A549 (cell line): Measurements from ENCODE around the gene SEC24D. TPM values are rescaled to one million over a fixed set of nuclear protein-coding genes. Genes with fewer than 3 reads are reported as not detected.

ENCODE experiments used
- ATAC-seq, 2 experiments: fragments of 200-7000 bp in 1 of 2; fragments of >200 bp in 1 of 2; cut with Nextera tagmentation in 1 of 2; cut with Tn5 transposase in 1 of 2; 3 replicates each; pipeline versions ENCODE4 v1.8.0 to v1.9.1; 2018 to 2020; ENCODE audit warnings: mild to moderate bottlenecking in 1 of 2, moderate library complexity in 1 of 2
- CTCF ChIA-PET: fragments of 300-600 bp; sonication (Branson Sonifier 250); formaldehyde crosslinking; extraction: SDS; loops from one replicate; lab custom pipeline; 2021; ENCODE audit warnings: antibody characterized with exemption, inconsistent platforms; lab: Yijun Ruan, JAX
- POLR2A ChIA-PET: fragments of 350-600 bp; formaldehyde crosslinking; extraction: SDS; loops from one replicate; lab custom pipeline; 2021; ENCODE audit warnings: antibody characterized with exemption, inconsistent platforms; lab: Yijun Ruan, JAX
- DNase-seq, 2 experiments: peaks; one replicate each; pipeline versions ENCODE4 v3.0.0 to v3.0.0-alpha.2; 2011 to 2016; ENCODE audit warnings: low read depth in 1 of 2, low spot score in 1 of 2
- FAIRE-seq: peaks from 2 replicates; lab custom pipeline; 2011; peaks lifted over from hg19 to GRCh38; lab: Jason Lieb, UNC
- H3K27ac ChIP-seq, 2 experiments: fragments of >200 bp; sonication (Bioruptor Twin); formaldehyde crosslinking; 3 replicates each; pipeline ENCODE4 v1.5.1; 2016 to 2017
- H3K4me1 ChIP-seq: fragments of >200 bp; sonication (Bioruptor Twin); formaldehyde crosslinking; 3 replicates; pipeline ENCODE4 v1.6.1; 2016
- H3K4me2 ChIP-seq: fragments of >200 bp; sonication (Bioruptor Twin); formaldehyde crosslinking; 3 replicates; pipeline ENCODE4 v1.6.1; 2016
- H3K4me3 ChIP-seq: fragments of >200 bp; sonication (Bioruptor Twin); formaldehyde crosslinking; 3 replicates; pipeline ENCODE4 v1.5.1; 2016
- H3K9me3 ChIP-seq: fragments of >200 bp; sonication (Bioruptor Twin); formaldehyde crosslinking; 3 replicates; pipeline ENCODE4 v1.6.1; 2016
- ATOH8 ChIP-seq: fragments of 250-450 bp; sonication (Bioruptor Pico); IDR thresholded peaks from 2 replicates; pipeline ENCODE4 v1.5.0; 2020; ENCODE audit warnings: low read depth, mild to moderate bottlenecking, moderate library complexity
- BCL3 ChIP-seq: fragments of >200 bp; sonication (Bioruptor Twin); formaldehyde crosslinking; IDR thresholded peaks from 3 replicates; pipeline ENCODE4 v1.6.1; 2016
- BHLHE40 ChIP-seq: IDR thresholded peaks from 2 replicates; pipeline ENCODE4 v1.6.1; 2012; ENCODE audit warnings: low read depth, low read length, inconsistent platforms
- CBX2 ChIP-seq: fragments of 200-600 bp; sonication (generic); IDR thresholded peaks from 2 replicates; pipeline ENCODE4 v1.6.1; 2016; ENCODE audit warnings: low read depth, mild to moderate bottlenecking, borderline replicate concordance
- CBX8 ChIP-seq: fragments of 200-600 bp; sonication (generic); IDR thresholded peaks from 2 replicates; pipeline ENCODE4 v1.6.1; 2016
- CHD2 ChIP-seq: fragments of 150-350 bp; IDR thresholded peaks from 2 replicates; pipeline ENCODE4 v1.6.1; 2014; ENCODE audit warnings: low read length; ENCODE audit not compliant: partially characterized antibody
- CHD4 ChIP-seq: fragments of 200-600 bp; sonication (generic); IDR thresholded peaks from 2 replicates; pipeline ENCODE4 v1.6.1; 2016; ENCODE audit warnings: antibody characterized with exemption, mild to moderate bottlenecking, borderline replicate concordance
- CTCF ChIP-seq: fragments of >200 bp; sonication (Bioruptor Twin); formaldehyde crosslinking; IDR thresholded peaks from 3 replicates; pipeline ENCODE4 v1.5.1; 2016
- EHF ChIP-seq: fragments of 250-450 bp; sonication (Bioruptor Pico); IDR thresholded peaks from 2 replicates; pipeline ENCODE4 v1.5.0; 2020; ENCODE audit warnings: mild to moderate bottlenecking
- FOXS1 ChIP-seq: fragments of 250-450 bp; sonication (Bioruptor Pico); IDR thresholded peaks from 2 replicates; pipeline ENCODE4 v1.5.0; 2020; ENCODE audit warnings: mild to moderate bottlenecking, moderate library complexity
- HDAC2 ChIP-seq: fragments of 200-600 bp; sonication (generic); IDR thresholded peaks from 2 replicates; pipeline ENCODE4 v1.6.1; 2016
- HEYL ChIP-seq: fragments of 250-450 bp; sonication (Bioruptor Pico); IDR thresholded peaks from 2 replicates; pipeline ENCODE4 v1.8.0; 2021; ENCODE audit warnings: mild to moderate bottlenecking, moderate library complexity
- HOXB13 ChIP-seq: fragments of 250-450 bp; sonication (Bioruptor Pico); IDR thresholded peaks from 2 replicates; pipeline ENCODE4 v1.5.0; 2020; ENCODE audit warnings: low read depth, mild to moderate bottlenecking, moderate library complexity
- HOXB5 ChIP-seq: fragments of 250-450 bp; sonication (Bioruptor Pico); IDR thresholded peaks from 2 replicates; pipeline ENCODE4 v1.5.0; 2020; ENCODE audit warnings: mild to moderate bottlenecking, moderate library complexity
- KDM1A ChIP-seq: fragments of 200-600 bp; sonication (generic); IDR thresholded peaks from 2 replicates; pipeline ENCODE4 v1.6.1; 2016; ENCODE audit warnings: low read depth, mild to moderate bottlenecking
- KDM5A ChIP-seq: fragments of 200-600 bp; sonication (generic); IDR thresholded peaks from 2 replicates; pipeline ENCODE4 v1.6.1; 2016; ENCODE audit warnings: antibody characterized with exemption, mild to moderate bottlenecking
- MYC ChIP-seq: IDR thresholded peaks from 2 replicates; pipeline ENCODE4 v1.6.1; 2012; ENCODE audit warnings: mild to moderate bottlenecking, inconsistent platforms, low read length, improper control_type of control experiment, borderline replicate concordance
- NFE2L2 ChIP-seq: fragments of 150-350 bp; conservative IDR thresholded peaks from 2 replicates; pipeline ENCODE4 v1.6.1; 2014; ENCODE audit warnings: low read length
- PHF8 ChIP-seq: fragments of 200-600 bp; sonication (generic); IDR thresholded peaks from 2 replicates; pipeline ENCODE4 v1.6.1; 2016; ENCODE audit warnings: low read depth, mild to moderate bottlenecking, antibody characterized with exemption, moderate library complexity, borderline replicate concordance
- POLR2A ChIP-seq: IDR thresholded peaks from 2 replicates; pipeline ENCODE4 v1.6.1; 2012; ENCODE audit warnings: mild to moderate bottlenecking, low read length
- POLR2AphosphoS2 ChIP-seq: conservative IDR thresholded peaks from 2 replicates; pipeline ENCODE4 v1.6.1; 2012; ENCODE audit warnings: low read length, improper control_type of control experiment, inconsistent platforms
- RAD21 ChIP-seq, 2 experiments: fragments of >200 bp in 1 of 2; sonication (Bioruptor Twin) in 1 of 2; formaldehyde crosslinking in 1 of 2; IDR thresholded peaks in 1 of 2; conservative IDR thresholded peaks in 1 of 2; 2 replicates in 1 of 2; 3 replicates in 1 of 2; pipeline ENCODE4 v1.6.1; 2012 to 2018; ENCODE audit warnings: inconsistent platforms in 1 of 2
- REST ChIP-seq: fragments of 200-600 bp; sonication (generic); IDR thresholded peaks from 2 replicates; pipeline ENCODE4 v1.6.1; 2016; ENCODE audit warnings: antibody characterized with exemption, mild to moderate bottlenecking, moderate library complexity
- SMC3 ChIP-seq: fragments of >200 bp; sonication (Bioruptor Twin); formaldehyde crosslinking; IDR thresholded peaks from 3 replicates; pipeline ENCODE4 v1.6.1; 2018; ENCODE audit warnings: inconsistent platforms
- TFCP2L1 ChIP-seq: fragments of 250-450 bp; sonication (Bioruptor Pico); IDR thresholded peaks from 2 replicates; pipeline ENCODE4 v1.5.0; 2021; ENCODE audit warnings: mild to moderate bottlenecking
- TP53 ChIP-seq: fragments of 250-450 bp; sonication (Bioruptor Pico); IDR thresholded peaks from 2 replicates; pipeline ENCODE4 v1.5.0; 2021; ENCODE audit warnings: mild to moderate bottlenecking, moderate library complexity
- USF2 ChIP-seq: fragments of 450-650 bp; IDR thresholded peaks from 2 replicates; pipeline ENCODE4 v1.6.1; 2014; ENCODE audit warnings: antibody characterized with exemption
- ZC3H11A ChIP-seq: fragments of 450-650 bp; IDR thresholded peaks from 2 replicates; pipeline ENCODE4 v1.6.1; 2014; ENCODE audit warnings: antibody characterized with exemption, mild to moderate bottlenecking
- ZFP36 ChIP-seq: fragments of 450-650 bp; IDR thresholded peaks from 2 replicates; pipeline ENCODE4 v1.6.1; 2014; ENCODE audit warnings: borderline replicate concordance; ENCODE audit not compliant: partially characterized antibody
- ZSCAN20 ChIP-seq: fragments of 250-450 bp; sonication (Bioruptor Pico); IDR thresholded peaks from 2 replicates; pipeline ENCODE4 v1.8.0; 2022; ENCODE audit warnings: mild to moderate bottlenecking, moderate library complexity
- WGBS: methylation state at CpG from one replicate; pipeline ENCODE4 v1.1.6; 2017; ENCODE audit errors: missing lambda C conversion rate; 5-methylcytosine and 5-hydroxymethylcytosine counted together
- polyA plus RNA-seq, 4 experiments: library from polyadenylated mRNA; depleted of rRNA in 3 of 4; stranded (reverse); fragments of >200 nt; fragmentation: RNase III in 1 of 4; extraction: RNeasy Plus Mini Kit Qiagen cat#74134 plus additional on column Dnase treatment in 1 of 4; gene quantifications; 2 replicates in 3 of 4; 3 replicates in 1 of 4; pipeline ENCODE4 v1.2.3, GENCODE V29; 2011 to 2017

Gene SEC24D
- polyA plus RNA-seq, 2 of the 4 experiments (the other 2 are of a cell fraction) = 12.8 to 15.6 TPM

GRCh38 chr4:118770741-118771187, 65.2 kb downstream of the SEC24D start:
- ATAC-seq (no peak), DNase-seq (no peak)
- no peak overlapping the region for H3K4me3 ChIP-seq
- no peaks in the 10 kb centered on the region for H3K9me3 ChIP-seq
- no peak for TF ChIP-seq POLR2A
- TF ChIP-seq ATOH8 (CRISPR knock-in tag) = no peak
- no peak for TF ChIP-seq RAD21 (conservative IDR thresholded peaks at IDR 0.05 in 1 of 2, IDR thresholded peaks at IDR 0.05 in 1 of 2)
- TF ChIP-seq CBX2 = no peak
- TF ChIP-seq TP53 (CRISPR knock-in tag) = no peak
- no peak for TF ChIP-seq MYC
- TF ChIP-seq TFCP2L1 (CRISPR knock-in tag) = no peak
- TF ChIP-seq FOXS1 (CRISPR knock-in tag) = no peak
- no peak for TF ChIP-seq USF2
- no peak for TF ChIP-seq BCL3
- no peak for TF ChIP-seq ZSCAN20 (CRISPR knock-in tag)
- TF ChIP-seq CBX8 = no peak
- TF ChIP-seq ZC3H11A = no peak
- TF ChIP-seq, all 56 proteins: peak for 0
- Histone ChIP-seq H3K4me1 (peaks cover 3% of the 10 kb centered on the region; the same call in 2 of the 3 replicates), H3K27ac (no peak overlapping the region), H3K4me2 (no peak overlapping the region)
- POLR2A ChIA-PET = no interaction called here
- no peak for FAIRE-seq
- CTCF ChIA-PET = interaction anchor here (1.0 to 2.2 kb wide), 7 partner anchors 13 to 199 kb away, joined by 3 to 9 read pairs (median 4); partner anchors contain the start of gene SYNPO2
- WGBS = 92% methylated on average over 2 of the region's 2 CpGs

- ATAC-seq (no peak), DNase-seq (no peak), FAIRE-seq (no peak)
- H3K27ac ChIP-seq = no peak overlapping the region
- CTCF ChIA-PET = interaction anchor here (1.4 kb wide), 1 partner anchor 96 kb away, joined by 5 read pairs; no protein-coding TSS in a partner anchor
- WGBS = 62% methylated on average over 4 of the region's 4 CpGs
- no peak overlapping the region for H3K4me3 ChIP-seq
- peaks cover 8% of the 10 kb centered on the region; the same call in 2 of the 3 replicates for H3K4me1 ChIP-seq
- POLR2A ChIA-PET = no interaction called here
- no peaks in the 10 kb centered on the region for H3K9me3 ChIP-seq
- H3K4me2 ChIP-seq = no peak overlapping the region
- TF ChIP-seq KDM5A = no peak
- TF ChIP-seq HOXB13 (CRISPR knock-in tag) = no peak
- no peak for TF ChIP-seq CBX2
- no peak for TF ChIP-seq RAD21 (conservative IDR thresholded peaks at IDR 0.05 in 1 of 2, IDR thresholded peaks at IDR 0.05 in 1 of 2)
- TF ChIP-seq CHD4 = no peak
- TF ChIP-seq NFE2L2 = no peak
- TF ChIP-seq HEYL (CRISPR knock-in tag) = no peak
- TF ChIP-seq ZFP36 = no peak
- no peak for TF ChIP-seq HOXB5 (CRISPR knock-in tag)
- no peak for TF ChIP-seq REST
- no peak for TF ChIP-seq BHLHE40
- no peak for TF ChIP-seq CTCF
- no peak for TF ChIP-seq SMC3
- TF ChIP-seq POLR2AphosphoS2 = no peak
- no peak for TF ChIP-seq CBX8
- no peak for TF ChIP-seq EHF (CRISPR knock-in tag)
- no peak for TF ChIP-seq PHF8
- TF ChIP-seq KDM1A = no peak
- TF ChIP-seq HDAC2 = no peak
- no peak for TF ChIP-seq CHD2
Observed at GRCh38 chr4:118769161-118769560, 66.8 kb downstream of the SEC24D start.
